ENCODE results near the gene SLC24A3. TPM values are rescaled to one million over a fixed set of nuclear protein-coding genes. Genes with fewer than 3 reads are reported as not detected.

SLC24A3 gene
- total and polyA plus RNA-seq, 2 donors from 2014 or later = 0.86 to 5.2 TPM

DNA sequence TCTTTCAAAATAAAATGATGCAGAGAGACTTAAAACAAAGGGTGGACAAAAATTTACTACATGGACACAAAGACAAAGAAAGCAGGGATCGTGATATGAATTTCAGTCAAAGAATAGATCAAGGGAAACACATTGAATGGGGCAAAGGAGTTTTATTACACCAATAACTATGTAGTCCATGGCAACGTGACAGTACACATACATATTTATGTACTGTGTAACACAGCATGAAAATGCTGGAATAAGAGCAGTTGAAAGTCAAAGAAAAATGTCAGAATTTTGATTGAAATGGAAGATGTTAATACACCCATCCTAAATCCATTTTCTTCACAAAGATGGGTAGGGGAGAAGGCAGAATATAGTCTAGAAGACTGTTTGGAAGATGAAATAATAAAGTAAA, 536.2 kb downstream of the SLC24A3 start:
- TF ChIP-seq, protein P1, sequence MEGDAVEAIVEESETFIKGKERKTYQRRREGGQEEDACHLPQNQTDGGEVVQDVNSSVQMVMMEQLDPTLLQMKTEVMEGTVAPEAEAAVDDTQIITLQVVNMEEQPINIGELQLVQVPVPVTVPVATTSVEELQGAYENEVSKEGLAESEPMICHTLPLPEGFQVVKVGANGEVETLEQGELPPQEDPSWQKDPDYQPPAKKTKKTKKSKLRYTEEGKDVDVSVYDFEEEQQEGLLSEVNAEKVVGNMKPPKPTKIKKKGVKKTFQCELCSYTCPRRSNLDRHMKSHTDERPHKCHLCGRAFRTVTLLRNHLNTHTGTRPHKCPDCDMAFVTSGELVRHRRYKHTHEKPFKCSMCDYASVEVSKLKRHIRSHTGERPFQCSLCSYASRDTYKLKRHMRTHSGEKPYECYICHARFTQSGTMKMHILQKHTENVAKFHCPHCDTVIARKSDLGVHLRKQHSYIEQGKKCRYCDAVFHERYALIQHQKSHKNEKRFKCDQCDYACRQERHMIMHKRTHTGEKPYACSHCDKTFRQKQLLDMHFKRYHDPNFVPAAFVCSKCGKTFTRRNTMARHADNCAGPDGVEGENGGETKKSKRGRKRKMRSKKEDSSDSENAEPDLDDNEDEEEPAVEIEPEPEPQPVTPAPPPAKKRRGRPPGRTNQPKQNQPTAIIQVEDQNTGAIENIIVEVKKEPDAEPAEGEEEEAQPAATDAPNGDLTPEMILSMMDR (IDR thresholded peaks at IDR 0.05; ENCODE audit: borderline replicate concordance, extremely low read depth, insufficient read depth) = no peak
- no peak overlapping the region for H3K4me3 ChIP-seq (ENCODE audit: low read length in 3 of 3)
- H3K27ac ChIP-seq (ENCODE audit: low read depth in 2 of 2, low read length in 2 of 2) = no peak overlapping the region
- DNase-seq (no peak), FAIRE-seq (no peak)
- H3K9me3 ChIP-seq (ENCODE audit: control insufficient read depth in 2 of 3, insufficient read depth in 1 of 3, low read length in 3 of 3) = no peaks in the 10 kb centered on the region
- H3K27me3 ChIP-seq (ENCODE audit: control insufficient read depth, insufficient read depth, low read length) = no peaks in the 10 kb centered on the region
- intact Hi-C loops (cut with DNase I) = no loop called here
- no peaks in the 10 kb centered on the region for H3K36me3 ChIP-seq (ENCODE audit: control insufficient read depth in 2 of 3, insufficient read depth in 3 of 3, low read length in 3 of 3)
- no peak overlapping the region for H3K9ac ChIP-seq (ENCODE audit: low read length in 3 of 3)
- H3K4me1 ChIP-seq (ENCODE audit: control insufficient read depth in 2 of 3, insufficient read depth in 2 of 3, low read depth in 1 of 3, low read length in 3 of 3) = no peaks in the 10 kb centered on the region

DNA sequence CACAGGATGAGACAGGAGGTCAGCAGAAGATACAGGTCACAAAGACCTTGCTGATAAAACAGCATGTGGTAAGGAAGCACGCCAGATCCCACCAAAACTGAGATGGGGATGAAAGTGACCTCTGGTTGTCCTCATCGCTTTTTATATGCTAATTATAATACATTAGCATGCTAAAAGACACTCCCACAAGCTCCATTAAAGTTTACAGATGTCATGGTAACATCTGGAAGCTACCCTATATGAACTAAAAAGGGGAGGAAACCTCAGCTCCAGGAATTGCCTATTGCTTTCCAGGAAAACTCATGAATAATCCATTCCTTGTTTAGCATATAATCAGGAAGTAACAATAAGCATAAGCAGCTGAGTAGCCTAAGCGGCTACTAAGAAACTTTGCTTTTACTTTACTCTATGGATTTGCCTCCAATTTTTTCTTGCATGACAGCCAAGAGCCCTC, 537.2 kb downstream of the SLC24A3 start:
- Histone ChIP-seq H3K27me3 (ENCODE audit: control insufficient read depth, insufficient read depth, low read length) (no peaks in the 10 kb centered on the region), H3K36me3 (ENCODE audit: control insufficient read depth in 2 of 3, insufficient read depth in 3 of 3, low read length in 3 of 3) (no peaks in the 10 kb centered on the region), H3K9me3 (ENCODE audit: control insufficient read depth in 2 of 3, insufficient read depth in 1 of 3, low read length in 3 of 3) (no peaks in the 10 kb centered on the region), H3K27ac (ENCODE audit: low read depth in 2 of 2, low read length in 2 of 2) (no peak overlapping the region), H3K4me3 (ENCODE audit: low read length in 3 of 3) (no peak overlapping the region), H3K9ac (ENCODE audit: low read length in 3 of 3) (no peak overlapping the region), H3K4me1 (ENCODE audit: control insufficient read depth in 2 of 3, insufficient read depth in 2 of 3, low read depth in 1 of 3, low read length in 3 of 3) (no peaks in the 10 kb centered on the region)
- intact Hi-C loops (cut with DNase I) = no loop called here
- FAIRE-seq (no peak), DNase-seq (peak in 2 of 5 donors; percentile 2 to 45)
- TF ChIP-seq, protein P1 (IDR thresholded peaks at IDR 0.05; ENCODE audit: borderline replicate concordance, extremely low read depth, insufficient read depth) = no peak

DNA sequence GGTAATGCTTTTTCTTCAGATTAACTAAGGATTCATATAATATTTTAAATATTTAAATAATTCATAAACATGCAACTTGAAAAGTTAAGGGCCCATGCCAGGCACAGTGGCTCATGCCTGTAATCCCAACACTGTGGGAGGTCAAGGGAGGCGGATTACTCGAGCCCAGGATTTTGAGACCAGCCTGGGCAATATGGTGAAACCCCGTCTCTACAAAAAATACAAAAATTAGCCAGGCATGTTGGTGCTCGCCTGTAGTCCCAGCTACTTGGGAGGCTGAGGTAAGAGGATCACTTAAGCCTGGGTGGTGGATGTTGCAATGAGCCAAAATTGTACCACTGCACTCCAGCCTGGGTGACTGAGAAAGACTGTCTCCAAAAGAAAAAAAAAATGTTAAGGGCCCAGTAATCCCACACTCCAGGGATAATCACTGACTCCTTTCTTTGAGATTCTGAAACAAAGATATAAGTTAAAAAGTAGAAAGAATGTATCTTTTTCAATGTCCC, 537.7 kb downstream of the SLC24A3 start:
- no peak for FAIRE-seq
- TF ChIP-seq, protein P1 (IDR thresholded peaks at IDR 0.05; ENCODE audit: borderline replicate concordance, extremely low read depth, insufficient read depth) = no peak
- intact Hi-C loops (cut with DNase I) = no loop called here

More for the DNA sequence above, 537.7 kb downstream of the SLC24A3 start:
- no peak overlapping the region for H3K4me3 ChIP-seq (ENCODE audit: low read length in 3 of 3)
- H3K27me3 ChIP-seq (ENCODE audit: control insufficient read depth, insufficient read depth, low read length) = no peaks in the 10 kb centered on the region
- H3K36me3 ChIP-seq (ENCODE audit: control insufficient read depth in 2 of 3, insufficient read depth in 3 of 3, low read length in 3 of 3) = no peaks in the 10 kb centered on the region
- H3K27ac ChIP-seq (ENCODE audit: low read depth in 2 of 2, low read length in 2 of 2) = no peak overlapping the region
- no peaks in the 10 kb centered on the region for H3K9me3 ChIP-seq (ENCODE audit: control insufficient read depth in 2 of 3, insufficient read depth in 1 of 3, low read length in 3 of 3)
- no peaks in the 10 kb centered on the region for H3K4me1 ChIP-seq (ENCODE audit: control insufficient read depth in 2 of 3, insufficient read depth in 2 of 3, low read depth in 1 of 3, low read length in 3 of 3)
- peak in 1 of 5 donors; percentile 12 for DNase-seq
- H3K9ac ChIP-seq (ENCODE audit: low read length in 3 of 3) = no peak overlapping the region

Data from kidney (tissue), 14 donors.